HepG2 (cell line): ENCODE measurements around the gene GRP. TPM values are rescaled to one million over a fixed set of nuclear protein-coding genes. Genes with fewer than 3 reads are reported as not detected.

Source experiments
- ATAC-seq: fragments of 200-7000 bp; cut with Tn5 transposase; 3 replicates; pipeline ENCODE4 v1.9.1; 2020; ENCODE audit warnings: mild to moderate bottlenecking, moderate library complexity
- BruUV-seq: library from RNA; stranded (reverse); fragments of 400-500 nt; replicated peaks from 2 replicates; lab custom pipeline; 2021; lab: Mats Ljungman, UMichigan
- CTCF ChIA-PET: fragments of 300-600 bp; formaldehyde crosslinking; extraction: SDS; loops from one replicate; lab custom pipeline; 2021; ENCODE audit warnings: low total read pairs, inconsistent platforms, low intra/inter-chr PET ratio; lab: Yijun Ruan, JAX
- POLR2A ChIA-PET: fragments of 350-600 bp; sonication (Branson Sonifier 250); formaldehyde crosslinking; loops from one replicate; lab custom pipeline; 2020; ENCODE audit warnings: antibody characterized with exemption, inconsistent platforms; lab: Yijun Ruan, JAX
- DNase-seq: peaks from one replicate; pipeline ENCODE4 v3.0.0-alpha.2; 2015; ENCODE audit warnings: low spot score
- FAIRE-seq: peaks from 3 replicates; lab custom pipeline; 2011; peaks lifted over from hg19 to GRCh38; lab: Jason Lieb, UNC
- H2AFZ ChIP-seq: one replicate; pipeline ENCODE4 v1.6.1; 2011; ENCODE audit warnings: low read length, inconsistent platforms
- H3K27ac ChIP-seq: fragments of 300-600 bp; 3 replicates; pipeline ENCODE4 v1.8.0; 2011; ENCODE audit warnings: mixed run types, mild to moderate bottlenecking, mixed read lengths, low read length, inconsistent platforms; ENCODE audit not compliant: insufficient read depth; ENCODE audit errors: extremely low read length
- H3K27me3 ChIP-seq, 2 experiments: fragments of 200-600 bp in 1 of 2; 2 replicates in 1 of 2; 3 replicates in 1 of 2; pipeline versions ENCODE4 v1.6.0 to v1.8.0; 2011; ENCODE audit warnings: low read length in 2 of 2, mild to moderate bottlenecking in 2 of 2, moderate library complexity in 2 of 2, inconsistent platforms in 1 of 2; ENCODE audit not compliant: insufficient read depth in 2 of 2, control insufficient read depth in 1 of 2
- H3K36me3 ChIP-seq, 2 experiments: fragments of 200-600 bp in 1 of 2; replicated peaks in 1 of 2; 2 replicates in 1 of 2; 3 replicates in 1 of 2; pipeline versions ENCODE4 v1.5.1 to v1.8.0; 2011; ENCODE audit warnings: low read length in 2 of 2, inconsistent platforms in 1 of 2; ENCODE audit not compliant: insufficient read depth in 2 of 2, control insufficient read depth in 1 of 2
- H3K4me1 ChIP-seq: 2 replicates; pipeline ENCODE4 v1.5.1; 2012; ENCODE audit warnings: low read length, inconsistent platforms; ENCODE audit not compliant: insufficient read depth
- H3K4me2 ChIP-seq: 2 replicates; pipeline ENCODE4 v1.6.0; 2011; ENCODE audit warnings: low read depth, low read length, inconsistent platforms
- H3K4me3 ChIP-seq, 3 experiments: fragments of 200-600 bp in 1 of 3; sonication (generic), shearing (Covaris generic) in 1 of 3; replicated peaks in 1 of 3; 2 replicates each; pipeline ENCODE4 v1.5.1; 2011 to 2016; ENCODE audit warnings: low read length in 3 of 3, inconsistent platforms in 2 of 3, low read depth in 2 of 3, mild to moderate bottlenecking in 2 of 3, control low read depth in 1 of 3, mixed read lengths in 1 of 3; ENCODE audit not compliant: insufficient read depth in 1 of 3
- H3K79me2 ChIP-seq: one replicate; pipeline ENCODE4 v1.6.1; 2011; ENCODE audit warnings: low read length, inconsistent platforms; ENCODE audit not compliant: insufficient read depth
- H3K9ac ChIP-seq: 2 replicates; pipeline ENCODE4 v1.6.0; 2011; ENCODE audit warnings: mild to moderate bottlenecking, low read depth, low read length, inconsistent platforms; ENCODE audit not compliant: insufficient read depth
- H3K9me3 ChIP-seq: 2 replicates; pipeline ENCODE4 v1.5.1; 2012; ENCODE audit warnings: mild to moderate bottlenecking, low read length
- H4K20me1 ChIP-seq: 2 replicates; pipeline ENCODE4 v1.6.0; 2011; ENCODE audit warnings: inconsistent platforms, mild to moderate bottlenecking, low read length, moderate library complexity; ENCODE audit not compliant: insufficient read depth
- ARHGAP35 ChIP-seq: sonication (generic); formaldehyde crosslinking; IDR thresholded peaks from 2 replicates; pipeline ENCODE4 v1.9.0; 2022; ENCODE audit warnings: mild to moderate bottlenecking, inconsistent platforms, moderate library complexity, missing genetic modification reagents, borderline replicate concordance
- CHD2 ChIP-seq: IDR thresholded peaks from 2 replicates; pipeline ENCODE4 v1.6.1; 2011; ENCODE audit warnings: low read depth, low read length, improper control_type of control experiment
- CHD4 ChIP-seq: fragments of 200-600 bp; sonication (generic); IDR thresholded peaks from 2 replicates; pipeline ENCODE4 v1.7.0; 2017; ENCODE audit warnings: mild to moderate bottlenecking, low read length, borderline replicate concordance
- GLI4 ChIP-seq: sonication (generic); formaldehyde crosslinking; IDR thresholded peaks from 2 replicates; pipeline ENCODE4 v1.5.1; 2020; ENCODE audit warnings: missing genetic modification reagents, mild to moderate bottlenecking, moderate library complexity, borderline replicate concordance
- JARID2 ChIP-seq: sonication (generic); formaldehyde crosslinking; IDR thresholded peaks from 2 replicates; pipeline ENCODE4 v1.8.1; 2023; ENCODE audit warnings: missing genetic modification reagents, inconsistent platforms; ENCODE audit not compliant: insufficient replicate concordance
- ZFP36L2 ChIP-seq: sonication (generic); formaldehyde crosslinking; IDR thresholded peaks from 2 replicates; pipeline ENCODE4 v1.4.0; 2020; ENCODE audit warnings: missing genetic modification reagents
- ZNF564 ChIP-seq: sonication (generic); formaldehyde crosslinking; IDR thresholded peaks from 2 replicates; pipeline ENCODE4 v1.8.1; 2023; ENCODE audit warnings: mild to moderate bottlenecking, missing genetic modification reagents
- WGBS: methylation state at CpG from one replicate; pipeline ENCODE4 v1.1.6; 2017; ENCODE audit warnings: low lambda C conversion rate; 5-methylcytosine and 5-hydroxymethylcytosine counted together
- in situ Hi-C: cut with HindIII; loops from 2 replicates; pipeline ENCODE4 v1.10.0; 2017; ENCODE audit warnings: low pct_unique_long_range_greater_than_20kb; ENCODE audit not compliant: extremely low pct_ligation_motif_present
- intact Hi-C: fragments of 100-400 bp; cut with micrococcal nuclease; formaldehyde crosslinking; loops from one replicate; pipeline ENCODE4 v1.10.0; 2022; ENCODE audit not compliant: unreplicated experiment
- polyA plus RNA-seq, 8 experiments: library from polyadenylated mRNA; depleted of rRNA in 3 of 8; stranded (reverse) in 7 of 8; unstranded in 1 of 8; fragments of >200 nt; fragmentation: Illumina TruSeq in 4 of 8; extraction: Trizol in 4 of 8; gene quantifications; 2 replicates each; pipeline versions ENCODE4 v1.2.1 to v1.2.3, GENCODE V29; 2011 to 2016; ENCODE audit warnings: low read depth in 4 of 8, missing spikeins in 1 of 8, mixed read lengths in 1 of 8; ENCODE audit not compliant: insufficient read depth in 1 of 8
- total RNA-seq, 5 experiments: library from RNA; depleted of rRNA; stranded (reverse); fragments of >200 nt; fragmentation: Illumina TruSeq; extraction: Trizol; gene quantifications; 2 replicates each; pipeline ENCODE4 v1.2.3, GENCODE V29; 2016; ENCODE audit warnings: low read depth in 1 of 5
- TF ChIP-seq, protein P1 (sequence below): fragments of 450-650 bp; IDR thresholded peaks from 2 replicates; pipeline ENCODE4 v1.6.1; 2016
- TF ChIP-seq, protein P2 (sequence below): sonication (generic); formaldehyde crosslinking; IDR thresholded peaks from 2 replicates; pipeline ENCODE4 v1.8.0; 2022; ENCODE audit warnings: mild to moderate bottlenecking, missing genetic modification reagents, borderline replicate concordance
- TF ChIP-seq, protein P3 (sequence below): sonication (generic); formaldehyde crosslinking; conservative IDR thresholded peaks from 2 replicates; pipeline ENCODE4 v1.4.0; 2020; ENCODE audit warnings: missing genetic modification reagents

GRP gene
- total and polyA plus RNA-seq, 2 of the 13 experiments (the other 11 are each of a cell fraction or from before 2014, with no cell fraction given), result not detected

DNA sequence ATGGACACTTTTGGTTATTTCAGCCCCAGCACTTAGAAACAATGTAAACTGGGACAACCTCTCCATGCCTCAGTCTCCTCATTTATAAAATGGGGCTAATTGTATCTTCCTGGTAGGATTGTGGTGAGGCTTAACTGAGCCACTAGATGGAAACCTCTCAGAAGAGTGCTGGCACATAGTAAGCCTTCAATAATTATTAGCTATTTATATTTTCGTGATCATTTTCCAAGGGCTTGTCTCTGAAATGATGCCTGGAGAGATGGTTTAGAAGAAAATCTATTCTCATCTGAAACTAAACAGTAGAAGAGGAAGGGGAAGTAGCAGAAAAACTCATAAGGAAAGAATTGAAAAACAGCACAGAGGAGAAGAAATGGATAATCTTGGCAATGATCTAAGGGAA is 46.5 kb downstream of the GRP start:
- Histone ChIP-seq H3K27ac (no peak overlapping the region), H3K9ac (no peak overlapping the region), H3K36me3 (no peaks in the 10 kb centered on the region), H3K79me2 (no peaks in the 10 kb centered on the region), H2AFZ (no peak overlapping the region), H3K27me3 (peaks cover 9 to 68% of the 10 kb centered on the region in 2 experiments), H3K4me3 (no peak overlapping the region), H3K9me3 (no peaks in the 10 kb centered on the region)
- no peak for FAIRE-seq
- no peak for DNase-seq
- WGBS, result 3% methylated on average over 1 of the region's 1 CpG
- POLR2A ChIA-PET, result no interaction called here
- CTCF ChIA-PET, result no interaction called here
- in situ Hi-C loops (loop anchor here (10.0 kb wide), 1 partner anchor 182 kb away; no protein-coding TSS in a partner anchor), intact Hi-C loops (no loop called here)
- no TSS peak for BruUV-seq
- no peak for ATAC-seq
- TF ChIP-seq, protein P1, sequence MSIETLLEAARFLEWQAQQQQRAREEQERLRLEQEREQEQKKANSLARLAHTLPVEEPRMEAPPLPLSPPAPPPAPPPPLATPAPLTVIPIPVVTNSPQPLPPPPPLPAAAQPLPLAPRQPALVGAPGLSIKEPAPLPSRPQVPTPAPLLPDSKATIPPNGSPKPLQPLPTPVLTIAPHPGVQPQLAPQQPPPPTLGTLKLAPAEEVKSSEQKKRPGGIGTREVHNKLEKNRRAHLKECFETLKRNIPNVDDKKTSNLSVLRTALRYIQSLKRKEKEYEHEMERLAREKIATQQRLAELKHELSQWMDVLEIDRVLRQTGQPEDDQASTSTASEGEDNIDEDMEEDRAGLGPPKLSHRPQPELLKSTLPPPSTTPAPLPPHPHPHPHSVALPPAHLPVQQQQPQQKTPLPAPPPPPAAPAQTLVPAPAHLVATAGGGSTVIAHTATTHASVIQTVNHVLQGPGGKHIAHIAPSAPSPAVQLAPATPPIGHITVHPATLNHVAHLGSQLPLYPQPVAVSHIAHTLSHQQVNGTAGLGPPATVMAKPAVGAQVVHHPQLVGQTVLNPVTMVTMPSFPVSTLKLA, result no peak
- TF ChIP-seq, protein P2, sequence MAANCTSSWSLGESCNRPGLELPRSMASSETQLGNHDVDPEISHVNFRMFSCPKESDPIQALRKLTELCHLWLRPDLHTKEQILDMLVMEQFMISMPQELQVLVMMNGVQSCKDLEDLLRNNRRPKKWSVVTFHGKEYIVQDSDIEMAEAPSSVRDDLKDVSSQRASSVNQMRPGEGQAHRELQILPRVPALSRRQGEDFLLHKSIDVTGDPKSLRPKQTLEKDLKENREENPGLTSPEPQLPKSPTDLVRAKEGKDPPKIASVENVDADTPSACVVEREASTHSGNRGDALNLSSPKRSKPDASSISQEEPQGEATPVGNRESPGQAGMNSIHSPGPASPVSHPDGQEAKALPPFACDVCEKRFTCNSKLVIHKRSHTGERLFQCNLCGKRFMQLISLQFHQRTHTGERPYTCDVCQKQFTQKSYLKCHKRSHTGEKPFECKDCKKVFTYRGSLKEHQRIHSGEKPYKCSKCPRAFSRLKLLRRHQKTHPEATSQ, result no peak
- TF ChIP-seq GLI4 (CRISPR knock-in tag), result no peak
- TF ChIP-seq, protein P3, sequence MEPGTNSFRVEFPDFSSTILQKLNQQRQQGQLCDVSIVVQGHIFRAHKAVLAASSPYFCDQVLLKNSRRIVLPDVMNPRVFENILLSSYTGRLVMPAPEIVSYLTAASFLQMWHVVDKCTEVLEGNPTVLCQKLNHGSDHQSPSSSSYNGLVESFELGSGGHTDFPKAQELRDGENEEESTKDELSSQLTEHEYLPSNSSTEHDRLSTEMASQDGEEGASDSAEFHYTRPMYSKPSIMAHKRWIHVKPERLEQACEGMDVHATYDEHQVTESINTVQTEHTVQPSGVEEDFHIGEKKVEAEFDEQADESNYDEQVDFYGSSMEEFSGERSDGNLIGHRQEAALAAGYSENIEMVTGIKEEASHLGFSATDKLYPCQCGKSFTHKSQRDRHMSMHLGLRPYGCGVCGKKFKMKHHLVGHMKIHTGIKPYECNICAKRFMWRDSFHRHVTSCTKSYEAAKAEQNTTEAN (CRISPR knock-in tag), result no peak
- no peak for TF ChIP-seq ZNF564 (CRISPR knock-in tag)
- no peak for TF ChIP-seq JARID2 (CRISPR knock-in tag)
- no peak for TF ChIP-seq CHD4
- no peak for TF ChIP-seq ARHGAP35 (CRISPR knock-in tag)
- TF ChIP-seq ZFP36L2 (CRISPR knock-in tag), result no peak
- TF ChIP-seq CHD2, result no peak
- TF ChIP-seq, all 625 proteins: peak for 0
- Histone ChIP-seq H3K4me1 (no peaks in the 10 kb centered on the region), H3K4me2 (no peak overlapping the region), H4K20me1 (no peaks in the 10 kb centered on the region)
